Right atrium auricular region (tissue), 2 donors: ENCODE data around the gene PIK3R1. TPM values are rescaled to one million over a fixed set of nuclear protein-coding genes. Genes with fewer than 3 reads are reported as not detected.

Source experiments
- DNase-seq: peaks from one replicate; pipeline ENCODE4 v3.0.0-alpha.2; 2019; ENCODE audit warnings: low spot score
- H3K27ac ChIP-seq, 2 donors: fragments of 200-600 bp; sonication (generic); 1 replicate in 1 of 2; 2 replicates in 1 of 2; pipeline ENCODE4 v1.5.1; 2016 to 2019
- H3K27me3 ChIP-seq, 2 donors: fragments of 200-600 bp; sonication (generic); one replicate each; pipeline versions ENCODE4 v1.5.1 to v1.6.0; 2017 to 2019
- H3K36me3 ChIP-seq: fragments of 200-600 bp; sonication (generic); one replicate; pipeline ENCODE4 v1.5.1; 2016
- H3K4me1 ChIP-seq, 2 donors: fragments of 200-600 bp; sonication (generic); one replicate each; pipeline versions ENCODE4 v1.5.1 to v1.6.0; 2017 to 2019
- H3K4me3 ChIP-seq, 2 donors: fragments of 200-600 bp; sonication (generic); 1 replicate in 1 of 2; 2 replicates in 1 of 2; pipeline ENCODE4 v1.5.1; 2017 to 2019; ENCODE audit warnings: mild to moderate bottlenecking in 1 of 2, moderate library complexity in 1 of 2
- H3K9me3 ChIP-seq, 2 donors: fragments of 200-600 bp; sonication (generic); one replicate each; pipeline ENCODE4 v1.5.1; 2019
- total RNA-seq, 2 donors: library from RNA; depleted of rRNA; stranded (reverse); fragments of >200 nt; gene quantifications; one replicate each; pipeline ENCODE4 v1.1.0, GENCODE V29; 2016
- TF ChIP-seq, protein P1 (sequence below), 2 donors: fragments of 200-600 bp; sonication (generic); IDR thresholded peaks; one replicate each; pipeline ENCODE4 v1.5.1; 2019; ENCODE audit warnings: antibody characterized with exemption in 2 of 2

The PIK3R1 gene
- total RNA-seq, 2 donors from 2014 or later, result 87.0 to 91.1 TPM

DNA sequence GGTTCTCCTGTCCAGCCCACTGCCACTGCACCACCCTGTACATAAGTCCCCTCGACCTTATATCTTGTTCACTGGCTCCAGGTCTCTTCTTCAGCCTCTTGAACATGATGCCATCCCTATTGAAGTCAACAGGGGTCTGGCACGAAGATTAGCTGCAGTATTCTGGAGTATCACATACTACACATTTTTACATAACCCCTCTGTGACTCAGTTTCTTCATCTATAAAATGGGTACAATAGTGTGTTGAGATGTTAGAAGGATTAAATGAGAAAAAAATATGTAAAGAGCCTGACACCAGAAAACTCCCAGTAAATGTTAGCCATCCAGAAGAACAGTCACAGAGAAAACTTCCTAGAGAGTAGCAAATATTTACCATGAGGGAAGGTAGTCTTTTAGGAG, 98.9 kb downstream of the PIK3R1 start:
- Histone ChIP-seq H3K27ac (no peak overlapping the region), H3K36me3 (no peaks in the 10 kb centered on the region), H3K9me3 (peaks cover 0 to 6% of the 10 kb centered on the region in 2 donors), H3K4me1 (no peaks in the 10 kb centered on the region), H3K4me3 (no peak overlapping the region), H3K27me3 (no peaks in the 10 kb centered on the region)
- TF ChIP-seq, protein P1, sequence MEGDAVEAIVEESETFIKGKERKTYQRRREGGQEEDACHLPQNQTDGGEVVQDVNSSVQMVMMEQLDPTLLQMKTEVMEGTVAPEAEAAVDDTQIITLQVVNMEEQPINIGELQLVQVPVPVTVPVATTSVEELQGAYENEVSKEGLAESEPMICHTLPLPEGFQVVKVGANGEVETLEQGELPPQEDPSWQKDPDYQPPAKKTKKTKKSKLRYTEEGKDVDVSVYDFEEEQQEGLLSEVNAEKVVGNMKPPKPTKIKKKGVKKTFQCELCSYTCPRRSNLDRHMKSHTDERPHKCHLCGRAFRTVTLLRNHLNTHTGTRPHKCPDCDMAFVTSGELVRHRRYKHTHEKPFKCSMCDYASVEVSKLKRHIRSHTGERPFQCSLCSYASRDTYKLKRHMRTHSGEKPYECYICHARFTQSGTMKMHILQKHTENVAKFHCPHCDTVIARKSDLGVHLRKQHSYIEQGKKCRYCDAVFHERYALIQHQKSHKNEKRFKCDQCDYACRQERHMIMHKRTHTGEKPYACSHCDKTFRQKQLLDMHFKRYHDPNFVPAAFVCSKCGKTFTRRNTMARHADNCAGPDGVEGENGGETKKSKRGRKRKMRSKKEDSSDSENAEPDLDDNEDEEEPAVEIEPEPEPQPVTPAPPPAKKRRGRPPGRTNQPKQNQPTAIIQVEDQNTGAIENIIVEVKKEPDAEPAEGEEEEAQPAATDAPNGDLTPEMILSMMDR (IDR thresholded peaks at IDR 0.05), result no peak
- DNase-seq, result no peak

GRCh38 chr5:68315679-68316271, 100.2 kb downstream of the PIK3R1 start:
- Histone ChIP-seq H3K9me3 (peaks cover 0 to 6% of the 10 kb centered on the region in 2 donors), H3K4me1 (peaks cover 0 to 4% of the 10 kb centered on the region in 2 donors), H3K27me3 (no peaks in the 10 kb centered on the region), H3K36me3 (no peaks in the 10 kb centered on the region), H3K4me3 (no peak overlapping the region), H3K27ac (no peak overlapping the region)
- TF ChIP-seq, protein P1 (IDR thresholded peaks at IDR 0.05), result no peak
- no peak for DNase-seq

GRCh38 chr5:68316469-68316868, 100.9 kb downstream of the PIK3R1 start:
- no peak for DNase-seq
- TF ChIP-seq, protein P1 (IDR thresholded peaks at IDR 0.05), result no peak
- no peaks in the 10 kb centered on the region for H3K27me3 ChIP-seq
- no peaks in the 10 kb centered on the region for H3K36me3 ChIP-seq
- H3K9me3 ChIP-seq, result peaks cover 0 to 6% of the 10 kb centered on the region in 2 donors
- no peak overlapping the region for H3K27ac ChIP-seq
- H3K4me3 ChIP-seq, result no peak overlapping the region
- H3K4me1 ChIP-seq, result peaks cover 0 to 4% of the 10 kb centered on the region in 2 donors

GRCh38 chr5:68317646-68318045, 102.1 kb downstream of the PIK3R1 start:
- Histone ChIP-seq H3K4me3 (no peak overlapping the region), H3K9me3 (peaks cover 0 to 6% of the 10 kb centered on the region in 2 donors), H3K27me3 (no peaks in the 10 kb centered on the region), H3K4me1 (peaks cover 0 to 4% of the 10 kb centered on the region in 2 donors), H3K27ac (no peak overlapping the region), H3K36me3 (no peaks in the 10 kb centered on the region)
- no peak for DNase-seq
- TF ChIP-seq, protein P1 (IDR thresholded peaks at IDR 0.05), result no peak

DNA sequence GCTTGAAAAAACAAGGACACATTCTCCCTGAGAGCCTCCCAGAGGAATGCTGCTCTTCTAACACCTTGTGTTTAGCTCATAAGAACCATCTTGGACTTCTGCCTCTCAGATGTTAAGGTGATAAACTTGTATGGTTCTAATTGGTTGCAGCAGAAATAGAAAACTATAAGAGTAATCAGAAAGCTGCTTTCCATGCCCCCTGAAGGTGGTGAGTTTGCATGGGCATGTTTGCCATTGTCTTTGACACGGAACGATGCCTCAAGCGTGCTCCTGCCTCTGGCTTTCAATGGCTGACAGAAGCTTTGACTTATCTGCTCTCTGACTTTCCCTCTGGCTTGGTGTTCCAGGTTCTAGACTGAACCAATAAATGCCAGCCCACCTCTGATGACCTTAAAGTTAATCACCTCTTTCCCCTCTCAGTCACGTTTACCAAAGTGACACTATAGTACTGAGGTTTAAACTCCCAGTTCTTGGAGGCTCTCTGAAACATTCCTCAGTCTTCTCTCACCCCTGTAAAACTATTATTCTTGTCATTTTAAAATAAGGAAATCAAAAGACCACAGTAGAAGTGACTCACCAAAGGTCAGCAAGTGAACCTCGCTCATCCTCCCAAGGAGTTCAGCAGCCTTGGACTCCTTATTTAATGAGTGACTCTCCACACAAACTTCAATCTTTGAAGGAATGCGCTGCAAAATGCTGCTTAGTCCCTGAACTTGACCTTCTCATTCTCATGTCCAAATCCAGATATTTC, 103.6 kb downstream of the PIK3R1 start:
- Histone ChIP-seq H3K4me1 (peaks cover 0 to 4% of the 10 kb centered on the region in 2 donors), H3K36me3 (no peaks in the 10 kb centered on the region), H3K27ac (no peak overlapping the region), H3K9me3 (peaks cover 0 to 6% of the 10 kb centered on the region in 2 donors), H3K4me3 (no peak overlapping the region), H3K27me3 (no peaks in the 10 kb centered on the region)
- no peak for DNase-seq
- TF ChIP-seq, protein P1 (IDR thresholded peaks at IDR 0.05), result no peak
